Progenitor cell of endocrine pancreas (in vitro differentiated cells): ENCODE data around the gene SPECC1L. TPM values are rescaled to one million over a fixed set of nuclear protein-coding genes. Genes with fewer than 3 reads are reported as not detected.

ENCODE experiments used
- DNase-seq: peaks from one replicate; pipeline ENCODE4 v3.0.0; 2021; ENCODE audit warnings: low spot score; ENCODE audit not compliant: unreplicated experiment
- H3K27ac Mint-ChIP-seq: 2 replicates; pipeline ENCODE4 v1.8.0; 2021; ENCODE audit warnings: mild to moderate bottlenecking, moderate library complexity, mixed read lengths
- H3K27me3 Mint-ChIP-seq: 2 replicates; pipeline ENCODE4 v1.8.0; 2021; ENCODE audit warnings: mixed read lengths
- H3K36me3 Mint-ChIP-seq: 2 replicates; pipeline ENCODE4 v1.8.0; 2022; ENCODE audit warnings: mixed read lengths; ENCODE audit not compliant: insufficient read depth
- H3K4me1 Mint-ChIP-seq: 2 replicates; pipeline ENCODE4 v1.8.0; 2021; ENCODE audit warnings: low read depth, mixed read lengths
- H3K4me3 Mint-ChIP-seq: 2 replicates; pipeline ENCODE4 v1.8.0; 2021; ENCODE audit warnings: low read depth, mild to moderate bottlenecking, moderate library complexity, mixed read lengths
- H3K9me3 Mint-ChIP-seq: 2 replicates; pipeline ENCODE4 v1.8.0; 2021; ENCODE audit warnings: low read depth, mixed read lengths
- total RNA-seq: library from RNA; stranded (reverse); gene quantifications from 2 replicates; pipeline ENCODE4 v1.2.1, GENCODE V29; 2021
- TF ChIP-seq, protein P1 (sequence below): fragments of 200-600 bp; sonication (generic); IDR thresholded peaks from one replicate; pipeline ENCODE4 v1.5.0; 2021; ENCODE audit warnings: antibody characterized with exemption, mild to moderate bottlenecking; ENCODE audit not compliant: unreplicated experiment

The SPECC1L gene
- total RNA-seq, 1 donor from 2014 or later = 96.9 TPM

DNA sequence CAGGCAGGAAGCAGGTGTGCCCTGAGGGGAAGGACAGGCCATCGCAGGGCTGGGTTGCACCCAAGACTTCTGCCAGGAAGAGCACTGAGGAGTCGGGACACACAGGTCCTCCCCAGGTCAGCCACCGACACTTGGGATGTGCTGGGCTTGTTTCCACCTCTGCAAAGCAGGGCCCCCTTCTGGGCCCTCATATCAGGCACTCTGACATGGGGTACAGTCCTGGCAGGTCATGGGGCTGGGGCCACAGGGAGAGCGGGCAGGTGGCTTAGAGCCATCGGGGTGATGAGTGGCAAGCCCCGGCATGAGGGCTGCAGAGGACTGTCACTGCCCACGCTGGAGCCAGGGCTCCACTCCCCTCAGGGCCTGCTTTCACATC is 148.8 kb downstream of the SPECC1L start:
- Mint-ChIP-seq H3K27ac (no peak overlapping the region), H3K9me3 (no peaks in the 10 kb centered on the region), H3K4me1 (no peaks in the 10 kb centered on the region), H3K27me3 (peaks cover 5% of the 10 kb centered on the region), H3K4me3 (no peak overlapping the region), H3K36me3 (no peaks in the 10 kb centered on the region)
- DNase-seq = no peak
- TF ChIP-seq, protein P1, sequence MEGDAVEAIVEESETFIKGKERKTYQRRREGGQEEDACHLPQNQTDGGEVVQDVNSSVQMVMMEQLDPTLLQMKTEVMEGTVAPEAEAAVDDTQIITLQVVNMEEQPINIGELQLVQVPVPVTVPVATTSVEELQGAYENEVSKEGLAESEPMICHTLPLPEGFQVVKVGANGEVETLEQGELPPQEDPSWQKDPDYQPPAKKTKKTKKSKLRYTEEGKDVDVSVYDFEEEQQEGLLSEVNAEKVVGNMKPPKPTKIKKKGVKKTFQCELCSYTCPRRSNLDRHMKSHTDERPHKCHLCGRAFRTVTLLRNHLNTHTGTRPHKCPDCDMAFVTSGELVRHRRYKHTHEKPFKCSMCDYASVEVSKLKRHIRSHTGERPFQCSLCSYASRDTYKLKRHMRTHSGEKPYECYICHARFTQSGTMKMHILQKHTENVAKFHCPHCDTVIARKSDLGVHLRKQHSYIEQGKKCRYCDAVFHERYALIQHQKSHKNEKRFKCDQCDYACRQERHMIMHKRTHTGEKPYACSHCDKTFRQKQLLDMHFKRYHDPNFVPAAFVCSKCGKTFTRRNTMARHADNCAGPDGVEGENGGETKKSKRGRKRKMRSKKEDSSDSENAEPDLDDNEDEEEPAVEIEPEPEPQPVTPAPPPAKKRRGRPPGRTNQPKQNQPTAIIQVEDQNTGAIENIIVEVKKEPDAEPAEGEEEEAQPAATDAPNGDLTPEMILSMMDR = no peak

DNA sequence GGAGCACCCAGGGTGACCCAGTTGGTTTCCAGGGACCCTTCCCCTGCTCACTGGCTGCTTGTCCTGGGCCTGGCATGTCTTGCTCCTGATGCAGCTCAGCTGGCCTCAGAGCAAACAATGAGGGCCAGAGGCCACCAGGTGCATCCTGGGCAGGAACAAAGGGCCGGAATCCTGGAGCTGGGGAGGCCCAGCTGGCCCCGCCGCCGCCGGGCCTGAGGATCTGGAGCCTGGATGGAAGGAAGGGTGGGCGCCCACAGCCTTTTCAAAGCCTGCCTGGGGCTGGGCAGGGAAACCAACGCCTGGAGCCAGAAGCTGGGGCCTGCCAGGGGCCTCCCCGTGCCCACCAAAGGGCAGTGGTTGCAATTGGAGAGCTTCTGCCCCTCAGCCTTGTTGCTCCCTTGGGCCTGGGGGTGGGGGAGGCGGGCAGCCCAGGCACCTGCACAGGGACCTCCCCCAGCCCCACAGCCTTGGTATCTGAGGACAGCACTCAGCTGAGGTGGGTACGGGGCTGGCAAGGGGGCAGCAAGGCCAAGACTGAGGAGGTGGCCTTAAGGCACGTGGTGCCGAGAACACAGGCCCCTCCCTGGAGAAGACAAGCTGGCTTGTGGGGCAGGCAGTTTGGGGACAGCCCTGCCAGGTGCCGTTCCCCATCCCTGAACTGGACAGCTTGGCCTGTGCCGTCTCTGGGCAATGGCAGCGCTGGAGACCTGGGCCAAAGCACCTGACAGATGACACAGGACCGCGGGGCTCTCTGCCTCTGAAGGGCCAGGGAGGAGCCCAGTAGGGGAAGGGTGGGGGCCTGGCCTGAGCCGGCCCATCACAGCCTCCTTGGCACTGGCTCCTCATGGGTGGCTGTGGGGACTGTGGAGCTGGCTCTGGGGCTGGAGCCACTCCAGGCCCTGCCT is 149.7 kb downstream of the SPECC1L start:
- Mint-ChIP-seq H3K36me3 (no peaks in the 10 kb centered on the region), H3K9me3 (no peaks in the 10 kb centered on the region), H3K4me1 (no peaks in the 10 kb centered on the region), H3K27ac (no peak overlapping the region), H3K4me3 (no peak overlapping the region), H3K27me3 (peaks cover 10% of the 10 kb centered on the region)
- DNase-seq = no peak
- TF ChIP-seq, protein P1 = no peak

DNA sequence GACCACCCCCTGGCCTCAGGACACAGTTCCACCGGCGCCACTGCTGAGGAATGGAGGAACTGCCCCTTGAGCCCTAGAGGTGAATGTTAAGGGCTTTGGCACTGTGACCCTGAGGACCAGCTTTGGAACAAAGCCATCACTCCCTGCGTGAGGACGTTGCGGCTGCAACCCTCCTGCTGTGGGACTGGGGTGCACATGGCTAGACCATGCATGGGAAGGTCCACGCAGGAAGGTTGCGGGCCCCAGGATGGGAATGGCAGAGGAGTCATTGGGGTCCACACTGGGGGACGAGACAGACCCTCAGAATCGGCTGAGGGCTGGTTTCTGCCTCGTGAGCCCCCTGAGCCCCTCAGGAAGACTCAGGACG is 150.3 kb downstream of the SPECC1L start:
- no peaks in the 10 kb centered on the region for H3K9me3 Mint-ChIP-seq
- H3K4me1 Mint-ChIP-seq = no peaks in the 10 kb centered on the region
- TF ChIP-seq, protein P1 = no peak
- peaks cover 16% of the 10 kb centered on the region for H3K27me3 Mint-ChIP-seq
- DNase-seq = no peak
- no peak overlapping the region for H3K4me3 Mint-ChIP-seq
- no peaks in the 10 kb centered on the region for H3K36me3 Mint-ChIP-seq
- peak overlapping the region; percentile 69 for H3K27ac Mint-ChIP-seq

DNA sequence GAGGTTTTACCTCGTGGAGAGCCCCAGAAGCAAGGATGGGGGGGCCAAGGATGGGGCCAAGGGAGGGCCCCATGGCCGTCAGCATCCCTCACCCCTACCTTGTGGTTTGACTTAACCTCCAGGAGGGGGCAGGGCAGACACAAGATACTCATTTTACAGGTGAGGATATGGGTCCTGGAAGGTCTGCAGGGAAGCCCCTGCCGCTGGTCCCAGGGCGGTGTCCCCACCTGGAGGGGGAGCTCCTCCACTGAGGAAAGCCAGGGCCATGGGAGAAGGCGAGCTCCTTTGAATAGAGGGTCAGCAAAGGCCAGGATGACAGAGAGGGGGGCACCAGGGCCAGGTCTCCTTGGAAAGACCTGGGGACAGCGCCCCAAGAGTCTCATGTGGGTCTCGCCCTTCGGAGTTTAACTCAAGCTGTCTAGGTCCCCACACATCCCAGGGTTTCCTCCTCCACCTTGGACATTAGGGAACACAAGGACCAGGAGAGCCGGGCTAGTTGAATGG is 150.8 kb downstream of the SPECC1L start:
- no peaks in the 10 kb centered on the region for H3K9me3 Mint-ChIP-seq
- TF ChIP-seq, protein P1 = peak; percentile 61
- H3K27me3 Mint-ChIP-seq = peaks cover 21% of the 10 kb centered on the region
- H3K4me1 Mint-ChIP-seq = no peaks in the 10 kb centered on the region
- H3K4me3 Mint-ChIP-seq = no peak overlapping the region
- no peaks in the 10 kb centered on the region for H3K36me3 Mint-ChIP-seq
- DNase-seq = no peak
- peak overlapping the region; percentile 69 for H3K27ac Mint-ChIP-seq

DNA sequence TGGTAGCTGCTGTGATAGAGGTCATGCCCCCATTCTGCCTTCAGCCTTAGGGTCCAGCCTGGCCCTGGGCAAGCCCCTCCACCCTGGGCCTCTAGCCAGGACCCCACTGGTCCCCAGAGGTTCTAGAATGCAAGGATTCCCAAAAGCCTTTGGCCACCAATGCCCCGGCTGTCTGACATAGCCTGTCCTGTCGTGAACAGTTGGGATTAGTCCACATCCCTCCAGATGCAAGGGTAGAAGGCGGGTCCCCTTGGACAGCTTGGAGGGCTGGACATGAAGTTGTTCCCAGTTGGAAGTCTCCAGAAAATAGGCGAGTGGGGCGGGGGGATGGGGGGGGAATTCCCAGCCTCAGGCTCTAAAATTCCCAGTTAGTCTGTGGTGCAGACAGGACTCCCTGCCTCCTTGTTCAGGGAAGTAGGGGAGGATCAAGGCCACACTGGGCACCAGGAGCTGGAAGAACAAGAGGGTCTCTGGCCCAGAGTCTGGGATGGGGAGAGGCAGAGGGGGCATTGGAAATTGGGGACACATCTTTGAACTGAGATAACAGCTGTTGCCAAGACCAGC is 151.6 kb downstream of the SPECC1L start:
- Mint-ChIP-seq H3K9me3 (no peaks in the 10 kb centered on the region), H3K4me1 (no peaks in the 10 kb centered on the region), H3K27ac (no peak overlapping the region), H3K36me3 (no peaks in the 10 kb centered on the region), H3K27me3 (peaks cover 26% of the 10 kb centered on the region), H3K4me3 (peak overlapping the region; percentile 55)
- DNase-seq = no peak
- TF ChIP-seq, protein P1 = no peak
